Smooth muscle cell (in vitro differentiated cells): ENCODE results near the gene RELB. TPM values are rescaled to one million over a fixed set of nuclear protein-coding genes. Genes with fewer than 3 reads are reported as not detected.

ENCODE experiments used
- DNase-seq: peaks from one replicate; lab custom pipeline; 2025; ENCODE audit not compliant: unreplicated experiment; lab: John Stamatoyannopoulos, UW
- H2AFZ ChIP-seq: fragments of 200-600 bp; sonication (generic); 2 replicates; pipeline ENCODE4 v1.6.0; 2016; ENCODE audit warnings: antibody characterized with exemption, low read depth, mild to moderate bottlenecking
- H3F3A ChIP-seq: fragments of 200-600 bp; sonication (generic); 2 replicates; pipeline ENCODE4 v1.6.0; 2017; ENCODE audit warnings: antibody characterized with exemption, low read depth
- H3K27ac ChIP-seq: fragments of 200-600 bp; sonication (generic); 2 replicates; pipeline ENCODE4 v1.5.1; 2016; ENCODE audit warnings: low read depth, mild to moderate bottlenecking
- H3K27me3 ChIP-seq: fragments of 200-600 bp; sonication (generic); 2 replicates; pipeline ENCODE4 v1.6.1; 2016; ENCODE audit warnings: low read depth, mild to moderate bottlenecking
- H3K36me3 ChIP-seq: fragments of 200-600 bp; sonication (generic); 2 replicates; pipeline ENCODE4 v1.5.1; 2016; ENCODE audit warnings: low read depth
- H3K4me1 ChIP-seq: fragments of 200-600 bp; sonication (generic); 2 replicates; pipeline ENCODE4 v1.5.1; 2016; ENCODE audit warnings: low read depth
- H3K4me2 ChIP-seq: fragments of 200-600 bp; sonication (generic); 2 replicates; pipeline ENCODE4 v1.6.0; 2016; ENCODE audit warnings: mild to moderate bottlenecking
- H3K4me3 ChIP-seq: fragments of 200-600 bp; sonication (generic); 2 replicates; pipeline ENCODE4 v1.5.1; 2016; ENCODE audit warnings: mild to moderate bottlenecking
- H3K79me2 ChIP-seq: fragments of 200-600 bp; sonication (generic); 2 replicates; pipeline ENCODE4 v1.6.0; 2016; ENCODE audit warnings: low read depth, mild to moderate bottlenecking
- H3K9ac ChIP-seq: fragments of 200-600 bp; sonication (generic); 2 replicates; pipeline ENCODE4 v1.6.0; 2016; ENCODE audit warnings: low read depth
- H3K9me3 ChIP-seq: fragments of 200-600 bp; sonication (generic); replicated peaks from 2 replicates; pipeline ENCODE4 v1.5.1; 2016; ENCODE audit warnings: low read depth
- H4K20me1 ChIP-seq: fragments of 200-600 bp; sonication (generic); 2 replicates; pipeline ENCODE4 v1.6.0; 2016; ENCODE audit warnings: low read depth
- WGBS: methylation state at CpG from one replicate; pipeline ENCODE4 v1.1.7; 2016; ENCODE audit warnings: low lambda C conversion rate; 5-methylcytosine and 5-hydroxymethylcytosine counted together
- polyA plus RNA-seq: library from polyadenylated mRNA; unstranded; fragments of >200 nt; fragmentation: Nextera tagmentation; extraction: Ambion mirVana; gene quantifications from 2 replicates; pipeline ENCODE4 v1.2.1, GENCODE V29; 2016
- total RNA-seq: library from RNA; depleted of rRNA; stranded (reverse); fragments of >200 nt; gene quantifications from 2 replicates; pipeline ENCODE4 v1.2.3, GENCODE V29; 2014
- TF ChIP-seq, protein P1 (sequence below): fragments of 200-600 bp; sonication (generic); IDR thresholded peaks from 2 replicates; pipeline ENCODE4 v1.5.1; 2017; ENCODE audit warnings: borderline replicate concordance, mild to moderate bottlenecking, antibody characterized with exemption; ENCODE audit not compliant: insufficient read depth, poor library complexity, severe bottlenecking

Gene RELB
- total and polyA plus RNA-seq, 2 experiments from 2014 or later = 11.2 to 27.1 TPM

DNA sequence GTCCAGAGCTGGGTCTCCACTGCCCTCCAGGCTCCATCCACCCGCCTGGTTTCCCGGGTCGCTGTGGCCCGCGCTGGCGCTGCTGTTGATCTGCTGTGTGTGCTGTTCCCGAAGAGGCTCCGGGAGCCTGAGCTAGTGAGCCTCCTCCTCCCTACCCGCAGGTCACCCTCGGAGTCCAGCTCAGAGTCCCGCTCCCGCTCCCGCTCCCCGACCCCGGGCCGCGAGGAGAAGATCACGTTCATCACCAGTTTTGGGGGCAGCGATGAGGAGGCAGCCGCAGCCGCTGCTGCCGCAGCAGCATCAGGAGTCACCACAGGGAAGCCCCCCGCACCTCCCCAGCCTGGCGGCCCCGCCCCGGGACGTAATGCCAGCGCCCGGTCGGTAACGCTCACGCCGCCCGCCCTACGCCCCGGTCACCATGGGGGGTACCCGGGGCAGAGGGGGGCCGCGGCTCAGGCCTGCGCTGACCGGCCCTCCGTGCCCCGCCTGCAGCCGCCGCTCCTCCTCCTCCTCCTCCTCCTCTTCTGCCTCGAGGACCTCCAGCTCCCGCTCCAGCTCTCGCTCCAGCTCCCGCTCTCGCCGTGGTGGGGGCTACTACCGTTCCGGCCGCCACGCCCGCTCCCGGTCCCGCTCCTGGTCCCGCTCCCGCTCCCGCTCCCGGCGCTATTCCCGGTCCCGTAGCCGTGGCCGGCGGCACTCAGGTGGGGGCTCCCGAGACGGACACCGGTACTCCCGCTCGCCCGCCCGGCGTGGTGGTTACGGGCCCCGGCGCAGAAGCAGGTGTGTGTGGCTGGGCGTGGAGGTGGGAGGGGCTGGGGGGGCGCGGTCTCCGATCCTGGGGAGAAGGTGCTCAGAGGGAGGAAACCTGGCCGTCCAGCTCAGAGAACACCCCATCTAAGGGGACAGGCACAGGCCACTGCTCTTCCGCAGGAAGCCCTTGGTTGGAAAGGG, 62.9 kb downstream of the RELB start:
- Histone ChIP-seq H3K79me2 (no peaks in the 10 kb centered on the region), H3K36me3 (no peaks in the 10 kb centered on the region), H2AFZ (no peak overlapping the region), H3K4me3 (no peak overlapping the region), H3K9ac (no peak overlapping the region), H3K9me3 (no peaks in the 10 kb centered on the region), H3K4me1 (no peaks in the 10 kb centered on the region), H4K20me1 (peaks cover 28% of the 10 kb centered on the region), H3K4me2 (no peak overlapping the region), H3K27ac (no peak overlapping the region), H3K27me3 (no peaks in the 10 kb centered on the region), H3F3A (no peaks in the 10 kb centered on the region)
- TF ChIP-seq, protein P1, sequence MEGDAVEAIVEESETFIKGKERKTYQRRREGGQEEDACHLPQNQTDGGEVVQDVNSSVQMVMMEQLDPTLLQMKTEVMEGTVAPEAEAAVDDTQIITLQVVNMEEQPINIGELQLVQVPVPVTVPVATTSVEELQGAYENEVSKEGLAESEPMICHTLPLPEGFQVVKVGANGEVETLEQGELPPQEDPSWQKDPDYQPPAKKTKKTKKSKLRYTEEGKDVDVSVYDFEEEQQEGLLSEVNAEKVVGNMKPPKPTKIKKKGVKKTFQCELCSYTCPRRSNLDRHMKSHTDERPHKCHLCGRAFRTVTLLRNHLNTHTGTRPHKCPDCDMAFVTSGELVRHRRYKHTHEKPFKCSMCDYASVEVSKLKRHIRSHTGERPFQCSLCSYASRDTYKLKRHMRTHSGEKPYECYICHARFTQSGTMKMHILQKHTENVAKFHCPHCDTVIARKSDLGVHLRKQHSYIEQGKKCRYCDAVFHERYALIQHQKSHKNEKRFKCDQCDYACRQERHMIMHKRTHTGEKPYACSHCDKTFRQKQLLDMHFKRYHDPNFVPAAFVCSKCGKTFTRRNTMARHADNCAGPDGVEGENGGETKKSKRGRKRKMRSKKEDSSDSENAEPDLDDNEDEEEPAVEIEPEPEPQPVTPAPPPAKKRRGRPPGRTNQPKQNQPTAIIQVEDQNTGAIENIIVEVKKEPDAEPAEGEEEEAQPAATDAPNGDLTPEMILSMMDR = no peak
- no peak for DNase-seq
- WGBS = 99% methylated on average over 56 of the region's 85 CpGs

DNA sequence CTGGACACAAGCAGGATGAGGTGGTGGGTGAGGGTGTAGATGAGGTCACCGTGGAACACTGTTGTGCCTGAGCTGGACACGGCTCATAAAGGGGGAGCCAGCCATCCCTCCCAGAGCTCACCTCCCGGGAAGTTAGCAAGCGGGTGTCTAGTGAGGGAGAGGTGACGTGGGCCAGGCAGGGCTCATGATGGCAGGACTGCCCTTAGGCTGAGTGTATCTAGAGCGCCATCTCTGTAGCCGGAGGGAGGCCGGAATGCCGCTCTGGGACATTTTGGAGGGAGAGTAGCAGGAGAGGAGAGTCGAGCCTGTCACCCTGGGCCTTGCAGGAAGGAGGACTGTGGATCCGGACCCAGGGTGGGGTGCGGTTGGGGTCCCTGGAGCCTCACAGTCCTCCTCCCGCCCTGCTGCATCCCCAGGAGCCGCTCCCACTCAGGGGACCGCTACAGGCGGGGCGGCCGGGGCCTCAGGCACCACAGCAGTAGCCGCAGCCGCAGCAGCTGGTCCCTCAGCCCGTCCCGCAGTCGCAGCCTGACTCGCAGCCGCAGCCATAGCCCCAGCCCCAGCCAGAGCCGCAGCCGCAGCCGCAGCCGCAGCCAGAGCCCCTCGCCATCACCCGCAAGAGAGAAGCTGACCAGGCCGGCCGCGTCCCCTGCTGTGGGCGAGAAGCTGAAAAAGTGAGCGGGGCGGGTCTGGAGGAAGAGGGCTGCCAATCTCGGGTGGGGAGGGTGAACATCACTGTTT, 65.8 kb downstream of the RELB start:
- Histone ChIP-seq H3K9me3 (no peaks in the 10 kb centered on the region), H3K27me3 (no peaks in the 10 kb centered on the region), H3K4me3 (no peak overlapping the region), H3K27ac (no peak overlapping the region), H2AFZ (no peak overlapping the region), H3K9ac (no peak overlapping the region), H4K20me1 (peaks cover 13% of the 10 kb centered on the region), H3F3A (no peaks in the 10 kb centered on the region), H3K79me2 (no peaks in the 10 kb centered on the region), H3K4me1 (no peaks in the 10 kb centered on the region), H3K36me3 (no peaks in the 10 kb centered on the region), H3K4me2 (no peak overlapping the region)
- TF ChIP-seq, protein P1 = no peak
- no peak for DNase-seq
- WGBS = 98% methylated on average over 37 of the region's 38 CpGs

DNA sequence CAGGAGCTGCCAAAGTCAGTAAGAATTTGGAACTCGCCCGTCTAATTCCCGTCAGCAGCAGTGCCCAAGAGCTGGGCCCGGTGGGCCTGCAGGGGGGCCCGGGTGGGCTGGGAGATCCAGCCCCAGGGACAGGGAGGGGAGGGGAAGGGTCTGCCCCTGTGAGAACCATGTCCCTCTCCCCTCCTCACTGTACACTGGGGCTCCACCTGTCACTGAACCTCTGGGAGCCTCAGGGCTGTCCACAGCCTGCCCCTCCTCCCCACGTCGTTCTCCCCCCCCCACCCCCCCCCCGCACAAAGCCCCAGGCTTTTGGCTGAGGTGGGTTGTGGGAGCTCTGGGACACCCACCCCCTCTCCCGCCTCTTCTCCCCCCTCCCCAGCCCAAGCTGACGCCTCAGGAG, 66.8 kb downstream of the RELB start:
- WGBS = no CpG with 5 or more reads among the region's 10 CpGs
- H3K36me3 ChIP-seq = no peaks in the 10 kb centered on the region
- peaks cover 13% of the 10 kb centered on the region for H4K20me1 ChIP-seq
- H3K9me3 ChIP-seq = no peaks in the 10 kb centered on the region
- H3F3A ChIP-seq = no peaks in the 10 kb centered on the region
- no peaks in the 10 kb centered on the region for H3K79me2 ChIP-seq
- H3K4me1 ChIP-seq = no peaks in the 10 kb centered on the region
- TF ChIP-seq, protein P1 = no peak
- DNase-seq = no peak
- H3K27me3 ChIP-seq = no peaks in the 10 kb centered on the region
- H3K27ac ChIP-seq = no peak overlapping the region
- no peak overlapping the region for H3K4me2 ChIP-seq
- H2AFZ ChIP-seq = no peak overlapping the region
- H3K4me3 ChIP-seq = no peak overlapping the region
- H3K9ac ChIP-seq = no peak overlapping the region
